DND-41 (cell line): ENCODE results near the gene PITPNM1.
"Not testable (repeated sequence)": the region's sequence is repeated elsewhere in the genome, so short reads cannot be mapped to it uniquely, and the experiment has no call there.

Experiments used
- ATAC-seq: fragments of 200-7000 bp; cut with Tn5 transposase; 3 replicates; pipeline ENCODE4 v1.9.1; 2021; ENCODE audit warnings: low read depth; ENCODE audit not compliant: insufficient read depth
- DNase-seq: peaks from one replicate; pipeline ENCODE4 v3.0.0-alpha.2; 2020
- H2AFZ ChIP-seq: 2 replicates; pipeline ENCODE4 v1.6.0; 2012; ENCODE audit warnings: low read depth, low read length
- H3K27ac ChIP-seq: 2 replicates; pipeline ENCODE4 v1.5.1; 2012; ENCODE audit warnings: low read length, inconsistent platforms
- H3K27me3 ChIP-seq: fragments of 200-600 bp; sonication (generic); 2 replicates; pipeline ENCODE4 v1.6.0; 2012; ENCODE audit warnings: low read length, mild to moderate bottlenecking, inconsistent platforms; ENCODE audit not compliant: insufficient read depth, poor library complexity
- H3K36me3 ChIP-seq: 2 replicates; pipeline ENCODE4 v1.5.1; 2012; ENCODE audit warnings: low read length, inconsistent platforms; ENCODE audit not compliant: insufficient read depth
- H3K4me1 ChIP-seq: 2 replicates; pipeline ENCODE4 v1.5.1; 2012; ENCODE audit warnings: mild to moderate bottlenecking, low read length; ENCODE audit not compliant: insufficient read depth
- H3K4me2 ChIP-seq: 2 replicates; pipeline ENCODE4 v1.6.0; 2012; ENCODE audit warnings: mild to moderate bottlenecking, moderate library complexity, low read length, inconsistent platforms; ENCODE audit not compliant: insufficient read depth
- H3K4me3 ChIP-seq, 2 experiments: fragments of 200-600 bp in 1 of 2; shearing (Covaris generic) in 1 of 2; 2 replicates each; pipeline ENCODE4 v1.5.1; 2012 to 2016; ENCODE audit warnings: inconsistent platforms in 2 of 2, low read length in 2 of 2, mild to moderate bottlenecking in 2 of 2, low read depth in 1 of 2, moderate library complexity in 1 of 2
- H3K79me2 ChIP-seq: 2 replicates; pipeline ENCODE4 v1.6.0; 2012; ENCODE audit warnings: low read length, inconsistent platforms; ENCODE audit not compliant: insufficient read depth
- H3K9ac ChIP-seq: 2 replicates; pipeline ENCODE4 v1.6.0; 2012; ENCODE audit warnings: low read depth, mild to moderate bottlenecking, inconsistent platforms, low read length, moderate library complexity
- H3K9me3 ChIP-seq: 2 replicates; pipeline ENCODE4 v1.5.1; 2012; ENCODE audit warnings: low read length, moderate library complexity, mild to moderate bottlenecking, inconsistent platforms; ENCODE audit not compliant: insufficient read depth, severe bottlenecking
- H4K20me1 ChIP-seq: 2 replicates; pipeline ENCODE4 v1.6.0; 2012; ENCODE audit warnings: low read length; ENCODE audit not compliant: insufficient read depth
- CTCF ChIP-seq: IDR thresholded peaks from 2 replicates; pipeline ENCODE4 v1.5.1; 2012; ENCODE audit warnings: borderline replicate concordance, low read length, moderate library complexity, mild to moderate bottlenecking; ENCODE audit not compliant: poor library complexity, severe bottlenecking; ENCODE audit errors: extremely low read depth
- EZH2 ChIP-seq: IDR thresholded peaks from 3 replicates; pipeline ENCODE4 v1.6.1; 2012; ENCODE audit warnings: borderline replicate concordance, low read depth, mild to moderate bottlenecking, moderate library complexity, low read length, inconsistent platforms; ENCODE audit not compliant: severe bottlenecking

The PITPNM1 gene

GRCh38 chr11:67504950-67505581 lies at the start of gene PITPNM1:
Gene PITPNM1 (minus strand): TSS chr11:67505363. CDS start chr11:67504180, 1,183 bp downstream.
- peak; percentile 21 for ATAC-seq
- H2AFZ ChIP-seq: peak within 1 kb of the TSS; percentile 61; the same call in 1 of the 2 replicates

DNA sequence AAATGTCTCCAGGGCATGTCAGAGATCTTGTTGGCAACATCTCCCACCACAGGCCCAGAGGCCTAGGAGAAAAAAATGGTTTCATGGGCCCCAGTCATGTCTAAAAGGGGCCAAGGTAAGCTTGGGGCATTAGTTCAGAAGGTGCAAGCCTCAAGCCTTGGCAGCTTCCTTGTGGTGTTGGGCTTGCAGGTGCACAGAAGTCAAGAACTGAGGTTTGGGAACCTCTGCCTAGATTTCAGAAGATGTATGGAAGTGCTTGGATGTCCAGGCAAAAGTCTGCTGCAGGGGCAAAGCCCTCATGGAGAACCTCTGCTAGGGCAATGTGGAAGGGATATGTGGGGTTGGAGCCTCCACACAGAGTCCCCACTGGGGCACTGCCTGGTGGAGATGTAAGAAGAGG lies 46.5 kb upstream of the PITPNM1 start:
- not testable (repeated sequence) for DNase-seq, H3K4me2 ChIP-seq, H2AFZ ChIP-seq, H3K4me1 ChIP-seq, H3K9me3 ChIP-seq, H3K4me3 ChIP-seq, ATAC-seq, H3K27ac ChIP-seq, H3K9ac ChIP-seq, H3K36me3 ChIP-seq, H4K20me1 ChIP-seq, H3K27me3 ChIP-seq, H3K79me2 ChIP-seq

More at GRCh38 chr11:67504950-67505581, at the start of gene PITPNM1:
- Histone ChIP-seq H3K4me1 (peaks cover 47% of the 10 kb centered on the region), H4K20me1 (peaks cover 40% of the 10 kb centered on the region), H3K9ac (peak within 1 kb of the TSS; percentile 79), H3K9me3 (no peaks in the 10 kb centered on the region), H3K4me3 (peak within 1 kb of the TSS; percentile 42 to 85), H3K27ac (peak within 1 kb of the TSS; percentile 69), H3K27me3 (no peaks in the 10 kb centered on the region), H3K36me3 (peaks cover 44% of the 10 kb centered on the region), H3K4me2 (peak within 1 kb of the TSS; percentile 95), H3K79me2 (peaks cover 51% of the 10 kb centered on the region)
- DNase-seq: peak; percentile 77
- TF ChIP-seq EZH2 (no peak), CTCF (no peak)

DNA sequence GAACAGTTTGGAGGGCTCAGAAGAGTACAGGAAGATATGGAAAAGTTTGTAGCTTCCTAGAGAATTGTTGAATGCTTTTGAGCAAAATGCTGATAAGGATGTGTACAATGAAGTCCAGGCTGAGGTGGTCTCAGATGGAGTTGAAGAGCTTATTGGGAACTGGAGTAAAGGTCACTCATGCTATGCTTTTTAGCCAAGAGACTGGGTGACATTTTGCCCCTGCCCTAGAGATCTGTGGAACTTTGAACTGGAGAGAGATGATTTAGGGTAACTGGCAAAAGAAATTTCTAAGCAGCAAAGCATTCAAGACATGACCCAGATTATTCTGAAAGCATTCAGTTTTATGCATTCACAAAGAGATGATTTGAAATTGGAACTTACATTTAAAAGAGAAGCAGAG lies 46.0 kb upstream of the PITPNM1 start:
- no peaks in the 10 kb centered on the region for H4K20me1 ChIP-seq
- ATAC-seq (no peak), DNase-seq (no peak)
- no peaks in the 10 kb centered on the region for H3K36me3 ChIP-seq
- no peak overlapping the region for H3K4me3 ChIP-seq
- H3K4me1 ChIP-seq: peaks cover 13% of the 10 kb centered on the region
- no peaks in the 10 kb centered on the region for H3K27me3 ChIP-seq
- TF ChIP-seq EZH2 (no peak), CTCF (no peak)
- H3K79me2 ChIP-seq: no peaks in the 10 kb centered on the region
- peaks cover 6% of the 10 kb centered on the region for H3K9me3 ChIP-seq
- no peak overlapping the region for H3K9ac ChIP-seq
- no peak overlapping the region for H3K27ac ChIP-seq
- H3K4me2 ChIP-seq: no peak overlapping the region
- H2AFZ ChIP-seq: no peak overlapping the region

GRCh38 chr11:67548555-67549110 lies 43.5 kb upstream of the PITPNM1 start:
- Histone ChIP-seq H3K79me2 (no peaks in the 10 kb centered on the region), H3K36me3 (no peaks in the 10 kb centered on the region), H3K9ac (no peak overlapping the region), H2AFZ (no peak overlapping the region), H3K4me2 (no peak overlapping the region), H4K20me1 (no peaks in the 10 kb centered on the region), H3K4me1 (peaks cover 38% of the 10 kb centered on the region), H3K4me3 (no peak overlapping the region), H3K9me3 (peaks cover 6% of the 10 kb centered on the region), H3K27ac (no peak overlapping the region), H3K27me3 (no peaks in the 10 kb centered on the region)
- TF ChIP-seq CTCF: no peak
- TF ChIP-seq EZH2: no peak
- DNase-seq (no peak), ATAC-seq (no peak)

GRCh38 chr11:67548112-67548511 lies 42.9 kb upstream of the PITPNM1 start:
- ATAC-seq, H3K36me3 ChIP-seq: not testable (repeated sequence)

More at GRCh38 chr11:67548112-67548511, 42.9 kb upstream of the PITPNM1 start:
- H4K20me1 ChIP-seq, H3K79me2 ChIP-seq, H3K27me3 ChIP-seq, H2AFZ ChIP-seq, H3K9me3 ChIP-seq, H3K27ac ChIP-seq, H3K9ac ChIP-seq, H3K4me3 ChIP-seq, H3K4me2 ChIP-seq, DNase-seq: not testable (repeated sequence)
- peaks cover 43% of the 10 kb centered on the region for H3K4me1 ChIP-seq
